Measurements from ENCODE around the gene ADSS2.

ADSS2 gene

GRCh38 chr1:244362476-244362875 lies 89.2 kb downstream of the ADSS2 start:
- DNase-seq, result no peak

- DNase-seq, result no peak
Observed at GRCh38 chr1:244361764-244362473, 89.8 kb downstream of the ADSS2 start.
